PFSK-1 (cell line): ENCODE results near the gene GAB1.

Experiments
- POLR2AphosphoS5 ChIP-seq: IDR thresholded peaks from 2 replicates; pipeline ENCODE4 v1.6.1; 2012; ENCODE audit warnings: low read depth, mild to moderate bottlenecking, control low read depth, low read length, moderate library complexity
- REST ChIP-seq, 2 experiments: IDR thresholded peaks; 2 replicates each; pipeline versions ENCODE4 v1.6.1 to v1.8.0; 2011 to 2012; ENCODE audit warnings: low read depth in 2 of 2, low read length in 2 of 2, control low read depth in 1 of 2, inconsistent platforms in 1 of 2, mild to moderate bottlenecking in 1 of 2, moderate library complexity in 1 of 2; ENCODE audit not compliant: insufficient read depth in 1 of 2
- SIN3A ChIP-seq: IDR thresholded peaks from 2 replicates; pipeline ENCODE4 v1.6.1; 2012; ENCODE audit warnings: mild to moderate bottlenecking, low read length, moderate library complexity, borderline replicate concordance; ENCODE audit not compliant: insufficient read depth
- TAF1 ChIP-seq: IDR thresholded peaks from 2 replicates; pipeline ENCODE4 v1.6.1; 2012; ENCODE audit warnings: low read length, control low read depth, borderline replicate concordance; ENCODE audit not compliant: insufficient read depth

- no peak for TF ChIP-seq TAF1
- no peak for TF ChIP-seq POLR2AphosphoS5
- TF ChIP-seq REST (IDR thresholded peaks at IDR 0.05; ENCODE audit: insufficient read depth in 1 of 2, low read depth in 2 of 2, low read length in 2 of 2) = no peak
- TF ChIP-seq SIN3A = no peak
These were observed 50.1 kb downstream of the GAB1 start for GRCh38 chr4:143386812-143387211.
